Activated CD4-positive, alpha-beta T cell treated with anti-CD3 and anti-CD28 coated beads, Interleukin-2, Interleukin-6, amounts not matched to agents 100 ng/mL and 50 ng/mL, durations not matched to agents 16 hours and 8 hours (primary cell): ENCODE results near the gene CAMK2A.
A peak's percentile ranks its signal among the peaks of the same experiment; 100 is the strongest.

Source experiments
- DNase-seq: peaks from one replicate; pipeline ENCODE4 v3.0.0-alpha.2; 2020

Gene CAMK2A

DNA sequence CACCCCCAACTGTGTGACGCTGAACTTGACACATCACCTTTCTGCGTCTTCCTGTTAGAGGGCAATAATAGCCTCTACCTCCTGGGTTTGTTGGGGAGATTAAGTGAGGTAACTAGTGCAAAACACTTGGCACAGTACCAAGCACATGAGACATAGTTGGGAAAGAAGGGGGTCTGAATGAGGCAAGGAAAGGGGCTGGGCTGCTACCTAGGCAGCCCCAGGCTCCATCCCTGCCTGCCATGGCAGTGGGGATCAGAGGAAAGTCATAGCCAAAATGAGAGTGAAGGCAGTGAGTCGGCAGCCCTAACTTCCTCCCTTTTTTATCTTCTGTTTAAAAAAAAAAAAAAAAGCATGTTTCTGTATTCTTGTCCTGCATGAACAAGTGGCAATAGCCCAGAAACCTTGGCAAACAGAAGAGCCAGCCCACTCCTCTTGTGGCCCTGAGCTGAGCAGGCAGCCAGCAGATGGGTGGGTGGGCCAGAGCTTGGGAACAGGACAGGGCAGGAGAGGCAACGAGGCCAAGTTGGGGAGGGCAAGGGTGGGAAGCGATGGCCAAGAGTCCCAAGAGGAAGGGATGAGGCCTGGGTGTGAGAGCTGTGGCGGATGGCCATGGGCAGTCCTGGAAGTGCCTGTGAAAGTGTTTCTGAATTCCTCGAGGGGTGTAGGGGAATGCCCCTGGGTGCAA is 11.4 kb downstream of the CAMK2A start:
- no peak for DNase-seq

DNA sequence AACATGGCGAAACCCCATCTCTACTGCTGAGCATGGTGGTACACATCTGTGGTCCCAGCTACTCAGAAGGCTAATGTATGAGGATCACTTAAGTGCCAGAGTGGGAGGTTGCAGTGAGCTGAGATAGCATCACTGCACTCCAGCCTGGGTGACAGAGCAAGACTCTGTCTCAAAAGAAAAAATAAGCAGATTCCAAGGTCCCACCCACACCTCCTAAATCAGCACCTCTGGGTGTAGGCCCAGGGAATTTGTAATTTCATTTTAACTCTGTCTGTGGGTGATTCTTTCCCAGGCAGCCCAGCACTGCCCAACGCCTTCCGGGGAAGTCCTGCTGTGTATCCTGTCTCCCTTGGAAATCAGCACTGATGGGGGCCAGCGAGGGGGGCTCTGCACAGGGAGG is 12.5 kb downstream of the CAMK2A start:
- DNase-seq = no peak

GRCh38 chr5:150274811-150275210 is 14.8 kb downstream of the CAMK2A start:
- no peak for DNase-seq

DNA sequence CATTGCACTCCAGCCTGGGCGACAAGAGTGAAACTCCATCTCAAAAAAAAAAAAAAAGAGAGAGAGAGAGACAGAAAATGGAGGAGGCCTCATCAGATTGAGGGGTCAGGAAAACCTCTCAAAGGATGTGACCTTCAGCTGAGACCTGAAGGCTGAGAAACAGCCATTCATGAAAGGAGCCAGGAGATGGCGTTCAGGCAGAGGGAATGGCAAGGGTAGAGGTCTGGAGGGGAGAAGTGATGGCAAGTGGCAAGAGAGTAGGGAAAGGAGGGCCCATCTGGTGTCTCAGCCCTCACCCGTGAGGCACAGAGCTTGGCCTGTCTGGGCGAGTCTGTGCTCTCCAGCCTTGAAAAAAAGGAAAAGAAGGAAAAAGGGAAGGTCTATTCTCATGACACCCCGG is 17.0 kb downstream of the CAMK2A start:
- peak; percentile 13 for DNase-seq

DNA sequence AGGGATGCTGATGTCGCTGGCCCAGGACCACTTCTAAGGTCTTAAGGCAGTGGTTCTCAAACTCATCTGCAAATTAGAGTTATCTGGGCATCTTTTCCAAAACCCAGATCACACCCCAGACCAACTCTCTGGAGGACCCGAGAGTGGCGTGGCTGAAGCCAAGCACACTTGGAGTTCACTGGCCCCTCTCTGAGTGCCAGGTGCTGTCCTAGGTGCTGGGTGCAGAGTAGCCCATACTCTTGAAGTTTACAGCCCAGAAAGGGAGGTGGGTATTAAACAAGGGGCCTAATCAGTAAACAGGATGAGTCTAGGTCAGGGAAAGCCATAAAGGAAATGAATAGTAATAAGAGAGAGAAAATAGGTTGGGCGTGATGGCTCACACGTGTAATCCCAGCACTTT is 17.6 kb downstream of the CAMK2A start:
- no peak for DNase-seq

- DNase-seq = no peak
Observed at GRCh38 chr5:150271296-150271692, 18.3 kb downstream of the CAMK2A start.

GRCh38 chr5:150270541-150271295 is 18.9 kb downstream of the CAMK2A start:
- DNase-seq = no peak

DNA sequence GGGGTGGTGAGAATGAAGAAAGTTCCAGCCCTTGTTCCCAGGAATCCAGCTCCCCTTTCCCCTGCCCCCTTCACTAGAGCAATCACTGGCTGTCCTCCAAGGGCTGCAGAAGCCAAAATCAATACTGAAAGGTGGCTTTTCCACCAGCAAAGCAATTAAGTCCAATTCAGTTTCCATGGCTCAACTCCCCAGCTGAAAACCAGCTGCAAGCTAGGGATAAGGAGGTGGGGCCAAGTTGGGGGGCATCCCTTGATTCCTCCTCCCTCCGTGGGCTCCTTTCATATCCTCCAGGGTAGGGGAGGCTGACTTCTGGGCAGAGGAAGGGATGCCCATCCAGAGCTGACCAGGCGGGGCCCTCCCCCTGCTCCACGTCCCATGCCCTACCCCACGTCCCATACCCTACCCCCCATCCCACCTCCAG is 22.7 kb downstream of the CAMK2A start:
- DNase-seq = no peak

- DNase-seq = no peak
Observed at GRCh38 chr5:150265870-150266383, 23.6 kb downstream of the CAMK2A start.

DNA sequence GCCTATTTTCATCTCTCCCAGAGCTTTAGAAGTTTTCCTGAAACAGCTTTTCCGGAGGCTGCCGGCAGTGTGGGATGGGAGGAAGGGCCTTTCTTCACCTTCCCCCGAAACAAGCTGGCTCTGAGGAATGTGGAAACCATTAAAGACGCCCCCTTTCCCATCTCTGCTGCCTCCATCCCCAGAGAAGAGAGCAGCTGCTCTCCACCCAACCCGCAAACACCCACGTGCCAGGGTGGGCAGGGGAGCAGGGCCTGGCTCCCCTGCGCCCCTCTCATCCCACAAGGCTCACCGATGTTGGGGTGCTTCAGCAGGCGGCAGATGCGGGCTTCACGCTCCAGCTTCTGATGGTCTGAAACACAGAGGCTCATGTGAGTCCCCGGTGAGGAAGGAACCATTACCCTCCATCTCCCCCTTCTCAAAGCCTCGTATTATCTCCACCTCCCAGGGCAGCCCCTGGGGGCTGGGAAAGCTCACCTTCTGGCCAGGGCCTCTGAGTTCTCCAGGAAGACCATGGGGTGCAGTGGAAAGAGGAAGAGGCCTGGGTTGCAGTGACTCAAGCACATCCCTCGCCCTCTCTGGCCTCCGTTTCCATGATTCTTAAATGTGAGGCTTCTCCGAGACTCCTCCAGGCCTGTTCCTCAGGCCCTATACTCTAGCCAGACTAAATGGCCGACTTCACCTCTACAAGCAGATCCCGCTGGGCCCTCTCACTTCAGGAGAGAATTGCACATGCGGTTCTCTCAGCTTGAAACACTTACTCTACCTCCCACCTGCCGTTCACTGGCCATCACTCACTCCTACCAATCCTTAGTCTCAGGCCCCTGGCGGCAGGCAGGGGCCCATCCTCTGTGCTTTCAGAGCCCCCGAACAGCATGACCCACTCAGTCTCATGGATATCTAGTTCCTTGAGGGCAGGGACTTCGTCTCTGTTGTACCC is 24.6 kb downstream of the CAMK2A start:
- no peak for DNase-seq

GRCh38 chr5:150263801-150264621 is 25.6 kb downstream of the CAMK2A start:
- DNase-seq = no peak

- no peak for DNase-seq
Observed at GRCh38 chr5:150263375-150263775, 26.2 kb downstream of the CAMK2A start.

DNA sequence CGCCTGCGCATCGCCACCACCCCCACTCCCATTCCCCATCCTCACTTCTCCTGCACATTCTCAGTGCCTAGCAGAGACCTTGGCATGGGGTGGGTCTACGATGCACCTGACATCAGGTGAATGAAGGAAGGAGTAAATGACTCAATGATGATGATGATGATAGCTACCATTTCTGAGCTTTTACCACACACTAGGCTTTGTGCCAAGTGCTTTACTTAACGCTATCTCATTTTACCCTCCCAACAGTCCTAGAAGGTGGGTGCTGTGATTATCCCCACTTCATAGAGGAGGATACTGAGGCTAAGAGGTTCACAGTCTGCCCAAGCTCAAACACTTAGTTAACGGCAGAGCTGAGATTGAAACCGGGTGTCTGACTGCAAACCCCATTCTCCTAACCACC is 27.1 kb downstream of the CAMK2A start:
- no peak for DNase-seq

GRCh38 chr5:150261231-150261630 is 28.3 kb downstream of the CAMK2A start:
- DNase-seq = no peak

DNA sequence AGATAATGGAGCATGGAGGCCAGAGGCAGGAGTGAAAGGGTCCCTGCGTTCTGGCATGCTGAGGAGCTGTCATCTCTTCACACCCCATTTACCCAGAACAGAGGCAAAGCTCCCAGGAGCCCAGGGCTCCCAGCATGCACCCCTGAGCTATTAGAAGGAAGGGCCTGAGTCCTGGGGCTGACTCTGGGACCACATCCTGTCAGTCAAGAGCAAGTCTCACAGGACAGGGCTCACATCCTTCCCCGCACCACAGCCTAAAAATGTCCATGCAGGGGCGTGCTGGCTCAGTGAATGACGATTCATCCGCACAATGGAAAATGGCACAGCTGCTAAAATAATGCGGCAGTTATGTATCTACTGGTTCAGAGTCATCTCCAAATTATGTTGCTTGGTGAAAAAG is 31.4 kb downstream of the CAMK2A start:
- no peak for DNase-seq

GRCh38 chr5:150257424-150257823 is 32.1 kb downstream of the CAMK2A start:
- DNase-seq = no peak

GRCh38 chr5:150256410-150257064 is 33.0 kb downstream of the CAMK2A start:
- DNase-seq = no peak

- no peak for DNase-seq
Observed at GRCh38 chr5:150255659-150256409, 33.7 kb downstream of the CAMK2A start.

- no peak for DNase-seq
Observed at GRCh38 chr5:150254774-150255173, 34.8 kb downstream of the CAMK2A start.

- DNase-seq = no peak
Observed at GRCh38 chr5:150254363-150254762, 35.2 kb downstream of the CAMK2A start.
